Fibroblast of skin of scalp (primary cell): Measurements from ENCODE around the gene POLR2J2. TPM values are rescaled to one million over a fixed set of nuclear protein-coding genes. Genes with fewer than 3 reads are reported as not detected.
"Not testable (repeated sequence)": the region's sequence is repeated elsewhere in the genome, so short reads cannot be mapped to it uniquely, and the experiment has no call there.

Experiments used
- DNase-seq: peaks from one replicate; pipeline ENCODE4 v3.0.0-alpha.2; 2013
- polyA plus RNA-seq, 2 experiments: library from polyadenylated mRNA; unstranded; fragments of 120-200 nt; gene quantifications; one replicate each; pipeline ENCODE4 v1.2.1, GENCODE V29; 2013; ENCODE audit not compliant: insufficient read length in 2 of 2

POLR2J2 gene
- 1.4 TPM for polyA plus RNA-seq (2013, experiment 1 of 2; ENCODE audit: insufficient read length)
- polyA plus RNA-seq (2013, experiment 2 of 2; ENCODE audit: insufficient read length): 1.6 TPM

DNA sequence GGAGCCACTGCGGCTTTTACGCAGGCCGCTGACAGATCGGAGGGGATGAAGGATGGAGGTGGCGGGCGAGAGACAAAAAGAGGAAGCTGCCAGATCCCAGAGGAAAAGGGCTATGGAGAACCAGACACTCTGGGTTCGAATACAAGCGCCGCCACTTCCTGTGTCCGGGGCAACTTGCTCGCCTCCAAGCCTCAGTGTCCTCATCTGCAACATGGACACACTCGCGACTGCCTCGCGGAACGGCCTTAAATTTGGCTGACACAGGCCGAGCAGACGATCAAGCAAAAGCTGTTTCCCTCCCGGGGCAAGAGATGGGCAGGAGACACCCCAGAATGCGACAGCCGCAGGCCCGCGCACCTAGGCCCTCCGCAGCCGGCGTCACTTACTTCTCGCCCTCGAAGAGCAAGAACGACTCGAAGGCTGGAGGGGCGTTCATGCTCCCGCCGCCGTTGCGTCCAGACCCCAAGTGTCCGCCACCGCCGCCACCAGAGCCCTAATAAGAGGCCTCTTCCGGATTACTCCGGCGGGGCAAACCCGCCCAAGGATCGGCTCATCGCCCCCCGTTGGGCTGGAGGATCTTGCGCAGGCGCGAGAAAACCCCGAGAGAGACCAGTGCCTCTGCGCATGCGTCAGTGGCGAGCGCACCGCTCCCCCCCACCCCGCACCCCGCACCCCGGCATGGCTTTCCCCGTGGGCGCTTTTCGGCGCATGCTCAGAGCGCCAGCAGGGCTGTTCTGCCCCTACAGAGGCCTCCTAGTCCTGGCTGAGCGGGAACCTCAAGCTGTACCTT lies at the start of gene POLR2J2:
Gene POLR2J2 (minus strand): TSS at position 498 of the 790 bp plus-strand sequence. CDS start 62 bp downstream, at position 436.
- DNase-seq: not testable (repeated sequence)

DNA sequence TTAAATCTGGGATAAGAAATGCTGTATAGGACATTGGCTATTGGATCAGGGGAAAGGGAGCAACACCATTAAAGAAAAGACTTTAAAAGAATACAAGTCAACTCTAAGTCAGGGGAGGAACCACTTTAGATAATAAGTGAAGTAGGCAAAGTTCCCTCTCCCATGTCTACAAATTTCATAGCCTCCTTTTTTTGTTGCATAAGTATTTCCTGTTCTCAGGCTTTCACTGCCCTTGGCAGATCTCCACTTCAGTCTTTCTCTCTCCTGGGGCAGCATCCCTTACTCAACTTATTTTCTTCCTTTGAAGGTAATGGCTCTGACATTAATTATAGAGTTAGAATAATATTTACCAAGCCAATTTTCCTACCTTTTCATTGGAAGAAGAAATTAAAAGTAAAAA lies 47.0 kb upstream of the POLR2J2 start:
- peak; percentile 31 for DNase-seq

DNA sequence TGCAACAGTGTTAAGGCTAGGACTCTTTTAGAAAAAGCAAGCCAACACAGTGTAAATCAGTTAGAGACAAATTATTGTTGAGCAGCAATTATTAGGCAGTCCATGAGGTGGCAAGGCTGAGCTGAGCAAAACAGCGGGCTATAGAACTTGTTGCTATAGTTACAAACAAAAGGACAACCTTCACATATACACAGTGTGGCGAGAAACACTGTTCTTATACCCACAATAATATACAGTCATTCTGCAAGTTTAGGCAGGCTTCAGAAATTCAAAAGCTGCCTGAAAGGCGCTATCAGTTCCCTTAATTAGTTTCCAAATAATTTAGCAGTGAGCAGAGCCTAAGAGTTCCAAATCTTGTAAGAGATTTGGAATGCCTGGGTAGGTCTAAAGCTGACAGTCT lies 44.3 kb upstream of the POLR2J2 start:
- not testable (repeated sequence) for DNase-seq

DNA sequence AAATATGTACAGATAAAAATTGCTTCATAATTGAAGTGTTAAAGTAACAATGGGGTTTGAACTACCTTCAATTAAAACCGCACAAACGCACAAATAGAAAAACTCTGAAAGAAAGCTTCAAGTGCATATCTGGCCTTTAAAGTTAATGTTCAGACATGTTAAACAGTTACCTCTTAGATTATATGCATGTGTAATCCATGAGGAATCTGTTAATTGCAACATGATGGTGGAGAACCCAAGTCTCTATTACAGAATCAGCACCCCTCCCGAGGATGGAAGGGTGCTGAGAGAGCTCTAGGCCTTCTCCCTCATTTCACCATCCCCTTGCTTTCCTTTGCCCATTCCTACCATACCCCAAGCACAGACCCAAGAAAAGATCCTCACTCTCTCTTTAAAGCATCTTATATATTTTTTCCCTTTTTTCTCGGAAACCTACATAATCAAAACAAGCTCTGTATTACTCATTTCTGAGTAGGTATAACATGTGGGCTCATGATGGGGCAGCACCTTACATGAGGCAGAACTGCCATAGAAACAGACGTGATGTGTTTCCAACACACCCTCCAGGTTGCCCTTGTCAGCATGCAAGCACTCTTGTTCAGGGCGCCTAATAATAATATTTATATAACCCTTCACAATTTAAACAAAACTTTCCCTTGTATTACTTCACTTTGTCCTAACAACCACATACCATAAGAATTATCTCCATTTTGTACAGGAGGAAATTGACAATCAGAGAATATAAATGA lies 43.5 kb upstream of the POLR2J2 start:
- not testable (repeated sequence) for DNase-seq

DNA sequence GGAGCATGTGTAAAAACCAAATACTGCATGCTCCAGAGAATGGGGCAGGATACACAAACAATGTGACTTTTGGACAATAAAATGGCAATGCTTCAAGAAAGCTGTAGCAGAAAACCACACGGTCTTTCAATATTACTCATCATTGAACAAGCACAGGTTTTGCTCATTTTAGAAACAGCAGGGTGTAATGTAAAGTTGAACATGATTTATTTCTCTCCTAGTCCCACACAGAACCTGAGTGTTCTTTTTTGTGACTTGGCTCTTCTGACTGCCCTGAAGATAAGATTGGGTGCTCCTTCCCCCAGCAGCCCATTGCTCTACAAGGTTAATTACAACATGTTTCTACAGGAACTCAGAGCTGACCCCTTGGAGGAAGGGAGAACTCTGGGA lies 42.2 kb upstream of the POLR2J2 start:
- DNase-seq: not testable (repeated sequence)

DNA sequence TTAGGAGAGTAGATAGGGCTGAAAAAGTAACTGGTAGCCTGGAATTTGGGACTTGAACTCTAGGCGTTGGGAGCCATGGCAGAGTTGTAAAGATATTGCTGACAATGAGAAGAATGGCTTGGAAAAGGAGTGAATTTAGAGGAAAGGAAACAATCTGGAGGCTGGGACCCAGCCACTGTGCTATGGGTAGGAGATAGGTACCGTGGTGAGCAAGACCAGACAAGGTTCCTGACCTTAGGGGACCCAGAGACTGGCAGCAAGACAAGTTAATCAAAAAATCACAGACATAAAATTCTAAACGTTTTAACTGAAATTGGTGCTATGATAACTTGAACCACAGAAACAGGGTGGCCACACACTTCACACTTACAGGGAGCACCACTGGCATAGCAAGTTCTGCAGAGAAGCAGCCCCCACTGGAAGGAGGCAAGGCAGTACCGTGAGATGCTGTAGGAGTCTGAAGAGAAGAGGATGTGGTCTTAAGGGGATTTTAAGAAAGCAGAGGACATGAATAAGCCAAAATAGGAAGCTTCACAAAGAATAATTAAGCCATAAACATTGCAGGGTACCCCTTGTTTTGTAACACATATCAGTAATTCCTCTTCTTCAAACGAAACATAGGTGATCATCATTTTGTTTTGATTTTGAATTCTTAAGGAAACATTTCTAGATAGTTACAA lies 41.7 kb upstream of the POLR2J2 start:
- not testable (repeated sequence) for DNase-seq

DNA sequence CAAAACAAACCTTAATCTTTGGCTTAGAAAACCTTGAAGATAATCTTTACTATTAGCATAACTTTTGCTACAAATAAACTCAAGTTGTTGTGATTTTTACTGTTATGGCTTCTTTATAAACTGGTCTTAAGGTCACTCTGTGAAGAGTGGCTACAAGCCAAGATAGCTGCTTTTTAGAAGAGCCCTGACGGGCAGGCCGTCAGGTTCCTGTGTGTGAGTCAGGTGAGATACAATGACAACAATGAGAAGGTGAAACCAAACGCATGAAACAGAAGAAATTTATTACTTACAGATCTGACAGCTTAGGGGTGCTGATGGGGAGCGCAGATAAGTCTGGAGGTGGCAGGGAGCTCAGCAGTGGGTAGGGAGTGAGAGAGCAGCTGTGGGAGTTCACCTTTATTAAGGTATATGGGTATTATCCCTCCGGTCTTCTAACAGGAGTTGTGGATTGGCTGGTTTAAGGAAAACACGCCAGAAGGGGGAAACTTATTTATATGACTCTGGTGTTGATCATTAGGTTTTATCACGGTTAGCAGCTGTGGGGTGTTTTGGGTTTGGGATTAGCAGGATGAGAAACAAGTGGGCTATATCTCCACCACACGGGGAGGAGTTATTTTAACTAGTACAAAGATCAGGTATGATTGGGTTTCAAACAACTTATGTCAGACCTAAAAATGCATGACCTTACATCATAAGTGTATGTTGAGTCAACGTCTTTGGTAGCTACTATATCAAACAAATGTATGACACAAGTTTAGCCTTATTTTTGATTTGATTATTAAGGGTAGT lies 27.7 kb upstream of the POLR2J2 start:
- DNase-seq: not testable (repeated sequence)

DNA sequence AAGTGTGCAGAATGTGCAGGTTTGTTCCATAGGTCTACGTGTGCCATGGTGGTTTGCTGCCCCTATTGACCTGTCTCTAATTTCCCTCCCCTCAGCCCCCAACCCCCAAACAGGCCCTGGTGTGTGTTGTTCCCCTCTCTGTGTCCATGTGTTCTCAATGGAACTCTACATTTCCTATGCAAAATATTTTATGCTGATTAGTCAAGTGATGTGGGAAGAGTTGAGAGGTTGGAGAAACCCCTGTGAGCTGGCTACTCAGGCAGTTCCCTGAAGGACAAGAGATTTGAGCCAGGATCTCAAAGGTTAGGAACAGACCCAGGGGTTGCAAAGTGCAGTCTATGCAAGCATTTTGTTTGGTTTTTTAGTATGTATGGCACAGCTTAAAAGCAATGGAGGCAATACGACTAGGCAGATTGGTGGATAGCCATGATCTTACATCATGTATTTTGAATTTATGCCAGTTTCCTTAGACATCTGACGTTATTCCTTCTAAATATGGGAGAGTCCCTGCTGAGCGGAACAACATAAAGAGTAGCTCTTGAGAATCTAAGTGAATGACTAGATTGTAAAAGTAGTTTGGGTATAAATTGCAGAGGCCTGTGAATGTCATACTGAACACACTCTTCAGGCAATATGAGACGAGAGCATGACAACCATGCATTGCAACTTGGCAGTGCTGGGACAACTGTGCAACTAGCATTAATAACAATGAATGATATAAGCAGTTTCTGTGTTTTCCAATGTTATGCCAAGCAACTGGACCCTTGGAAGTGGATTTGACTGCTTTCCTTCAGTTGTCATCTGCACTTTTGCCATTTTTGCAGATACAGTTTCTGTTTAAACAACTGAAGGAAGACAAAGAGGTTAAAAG lies 26.4 kb upstream of the POLR2J2 start:
- peak; percentile 7 for DNase-seq

DNA sequence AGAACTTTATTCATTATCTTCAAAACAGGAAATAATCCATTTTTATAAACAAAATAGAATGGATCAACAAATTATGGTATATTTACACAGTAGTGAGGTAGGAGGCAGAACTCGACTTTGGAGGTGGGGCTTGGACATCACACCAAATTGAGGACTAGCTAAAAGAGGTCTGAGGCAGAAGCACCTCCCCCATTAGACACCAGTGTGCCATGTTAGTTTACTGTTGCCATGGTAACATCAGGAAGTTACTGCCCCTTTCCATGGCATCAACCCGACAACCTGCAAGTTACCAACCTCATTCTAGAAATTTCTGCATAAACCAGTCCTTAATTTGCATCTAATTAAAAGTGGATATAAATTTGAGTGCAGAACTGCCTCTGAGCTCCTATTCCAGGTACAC lies 24.5 kb upstream of the POLR2J2 start:
- DNase-seq: not testable (repeated sequence)

DNA sequence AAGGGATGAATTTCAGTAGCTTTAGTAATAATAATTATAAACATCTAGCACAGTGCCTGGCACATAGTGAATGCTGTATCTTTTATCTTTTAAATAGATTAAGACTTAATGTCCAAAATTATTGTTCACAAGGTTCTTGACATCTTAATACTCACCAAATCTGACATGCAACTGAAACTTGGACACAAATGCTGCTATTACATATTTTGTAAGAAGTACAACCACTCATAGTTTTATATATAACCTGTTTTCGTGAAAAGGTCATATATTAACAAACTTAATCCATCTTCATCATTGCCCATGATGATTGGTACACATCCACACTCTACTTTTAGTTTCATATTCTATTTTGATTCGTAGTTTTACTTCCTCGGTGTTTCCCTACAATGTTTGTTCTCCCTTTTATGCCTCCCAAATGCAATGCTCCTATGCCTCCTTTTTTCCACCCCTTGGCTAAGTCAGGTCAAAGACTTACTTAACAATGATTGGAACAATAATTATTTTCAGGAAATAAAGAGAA lies 23.6 kb upstream of the POLR2J2 start:
- DNase-seq: not testable (repeated sequence)

DNA sequence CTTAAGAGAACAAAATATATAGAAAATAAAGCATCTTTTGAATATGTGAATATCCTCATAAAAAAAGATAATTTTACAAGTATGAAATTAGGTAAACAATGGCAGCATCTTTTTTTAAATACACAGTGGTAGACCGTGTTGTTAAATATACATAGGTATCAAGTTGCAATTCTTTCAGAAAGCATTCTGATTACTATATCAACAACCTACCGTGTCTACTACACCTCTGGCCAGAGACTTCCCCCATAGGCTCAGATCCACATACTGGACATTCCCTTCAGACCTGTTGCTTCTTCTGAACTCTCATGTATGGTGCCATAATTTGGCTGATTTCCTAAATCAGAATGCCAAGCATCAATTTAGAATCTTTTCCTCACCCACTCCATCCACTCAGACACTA lies 22.5 kb upstream of the POLR2J2 start:
- DNase-seq: not testable (repeated sequence)

DNA sequence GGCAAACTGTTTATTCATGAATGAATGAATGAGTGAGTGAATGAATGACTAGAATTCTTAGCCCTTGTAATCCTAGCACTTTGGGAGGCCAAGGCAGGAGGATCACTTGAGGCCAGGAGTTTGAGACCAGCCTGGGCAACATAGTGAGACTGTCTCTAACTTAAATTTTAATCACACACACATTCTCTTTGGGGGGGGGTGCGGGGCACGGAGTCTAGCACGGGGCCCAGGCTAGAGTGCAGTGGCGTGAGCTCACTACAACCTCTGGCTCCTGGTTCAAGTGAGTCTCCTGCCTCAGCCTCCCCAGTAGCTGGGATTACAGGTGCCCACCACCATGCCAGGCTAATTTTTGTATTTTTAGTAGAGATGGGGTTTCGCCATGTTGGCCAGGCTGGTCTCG lies 19.1 kb upstream of the POLR2J2 start:
- DNase-seq: not testable (repeated sequence)

DNA sequence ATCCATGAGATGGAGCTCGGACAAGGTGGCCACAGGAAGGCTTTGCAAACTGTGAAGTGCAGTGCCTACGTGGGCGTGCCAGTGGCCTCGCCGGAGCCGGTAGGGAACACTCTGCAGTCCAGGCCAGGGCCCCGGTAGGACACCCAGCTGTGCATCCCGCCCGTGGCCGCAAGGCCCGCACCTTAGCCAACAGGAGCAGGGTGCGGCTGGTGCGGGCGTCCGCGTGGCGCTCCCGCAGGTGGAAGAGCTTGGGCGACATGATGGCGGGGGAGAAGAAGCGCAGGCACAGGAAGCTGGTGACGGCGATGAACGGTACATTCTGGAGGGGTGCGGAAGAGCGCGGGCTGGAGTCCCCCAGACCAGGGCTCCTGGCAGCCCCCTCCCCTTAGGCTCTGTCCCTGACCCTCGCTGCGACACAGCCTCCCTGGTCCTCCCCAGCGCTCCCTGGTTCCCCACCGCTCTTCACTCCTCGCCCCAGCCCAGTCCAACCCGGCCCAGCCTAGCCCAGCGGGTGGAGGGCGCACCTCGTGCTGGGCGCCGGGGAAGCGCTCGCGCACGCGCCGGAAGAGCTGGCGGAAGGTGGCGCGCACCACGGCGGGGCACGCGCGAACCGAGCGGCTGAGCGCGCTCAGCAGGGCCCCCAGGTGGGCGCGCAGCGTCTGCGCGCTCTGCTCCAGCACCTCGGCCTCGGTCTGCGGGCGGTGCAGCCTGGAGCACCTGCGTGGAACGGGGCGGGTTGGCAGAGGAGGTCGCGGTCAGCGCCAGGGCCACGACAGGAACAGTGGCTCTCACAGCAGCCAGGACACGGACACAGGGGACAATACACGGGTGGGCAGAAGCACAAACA lies 18.2 kb upstream of the POLR2J2 start:
- not testable (repeated sequence) for DNase-seq

DNA sequence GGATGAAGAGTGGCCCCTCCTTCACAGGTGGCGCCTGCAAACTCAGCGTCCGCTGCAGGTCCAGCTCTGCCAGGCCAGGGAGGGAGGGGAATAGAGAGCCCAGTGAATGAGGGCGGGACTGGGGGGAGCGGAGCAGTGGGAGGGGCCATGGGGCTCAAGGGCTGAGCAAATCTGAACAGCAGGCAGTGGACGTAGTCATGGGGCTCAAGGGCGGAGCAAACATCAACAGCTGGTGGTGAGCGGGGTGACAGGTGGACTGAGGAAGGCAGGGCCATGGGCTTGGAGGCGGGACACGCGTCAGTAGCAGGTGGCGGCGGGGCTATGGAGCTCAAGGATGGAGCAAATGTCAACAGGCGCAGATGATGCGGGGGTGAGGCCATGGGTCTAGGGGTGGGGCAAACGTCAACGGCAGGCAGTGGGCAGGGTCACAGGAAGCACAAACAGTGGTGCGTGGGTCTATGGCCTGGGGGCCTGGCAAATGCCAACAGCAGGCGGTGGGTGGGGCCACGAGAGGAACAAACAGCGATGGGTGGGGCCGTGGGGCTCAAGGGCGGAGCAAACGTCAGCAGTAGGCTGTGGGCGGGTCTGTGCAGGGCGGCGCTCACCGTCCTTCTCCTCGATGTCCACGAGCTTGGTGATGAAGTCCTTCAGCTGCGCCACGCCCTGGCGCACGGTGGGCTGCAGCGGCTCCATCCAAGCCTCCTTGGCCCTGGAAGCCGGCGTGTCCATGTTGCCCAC lies 17.0 kb upstream of the POLR2J2 start:
- DNase-seq: not testable (repeated sequence)

DNA sequence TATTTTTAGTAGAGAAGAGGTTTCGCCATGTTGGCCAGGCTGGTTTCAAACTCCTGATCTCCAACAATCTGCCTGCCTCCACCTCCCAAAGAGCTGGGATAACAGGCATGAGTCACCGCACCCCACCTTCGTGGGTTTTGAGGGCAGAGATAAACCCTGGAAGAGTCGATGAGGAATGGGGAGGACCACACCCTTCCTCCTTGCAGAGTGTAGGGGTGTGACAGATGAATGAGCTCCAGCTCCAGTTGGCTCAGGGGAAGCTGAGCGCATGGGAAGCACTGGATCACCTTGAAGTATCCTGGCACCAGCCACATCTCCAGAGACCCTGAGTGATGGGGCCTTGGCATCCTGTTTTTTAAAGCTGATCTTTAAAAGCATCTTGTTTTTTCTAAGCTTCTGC lies 11.1 kb upstream of the POLR2J2 start:
- not testable (repeated sequence) for DNase-seq

DNA sequence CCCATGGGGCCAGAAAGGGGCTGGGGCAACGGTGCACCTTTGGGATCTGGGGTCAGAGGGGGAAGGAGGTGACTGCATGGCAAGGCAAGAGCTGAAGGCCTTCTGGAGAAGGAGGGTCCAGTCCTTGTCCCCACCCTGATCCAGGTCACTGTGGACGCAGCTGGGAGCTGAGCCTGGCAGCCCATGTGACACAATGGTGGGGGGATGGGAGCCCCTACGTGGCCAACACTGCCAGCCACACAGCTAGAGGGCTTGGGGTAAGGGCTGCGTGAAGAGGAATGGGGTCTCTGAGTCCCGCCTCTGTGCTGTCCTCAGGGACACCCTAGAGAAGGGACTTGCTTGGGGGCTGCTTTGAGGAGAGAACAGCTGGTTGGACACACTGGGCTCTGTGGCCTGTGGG lies 9.3 kb upstream of the POLR2J2 start:
- not testable (repeated sequence) for DNase-seq

DNA sequence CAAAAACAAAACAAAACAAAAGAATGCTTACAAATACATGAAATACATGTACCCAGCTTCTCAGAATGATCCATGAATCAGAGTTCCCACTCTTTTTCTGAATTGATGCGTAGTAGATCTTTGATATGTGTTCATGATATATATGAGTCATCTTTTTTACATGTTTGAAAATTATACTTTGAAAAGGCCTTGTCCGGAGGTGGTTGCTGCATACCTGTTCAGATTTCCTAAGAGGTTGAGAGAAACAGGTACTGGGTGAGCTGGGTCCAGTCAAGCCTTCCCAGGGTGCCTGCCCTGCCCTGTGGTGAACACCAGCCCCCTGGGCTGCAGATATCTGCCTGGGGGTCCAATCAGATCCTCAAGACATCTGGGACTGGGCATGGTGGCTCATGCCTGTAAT lies 4.1 kb upstream of the POLR2J2 start:
- not testable (repeated sequence) for DNase-seq

DNA sequence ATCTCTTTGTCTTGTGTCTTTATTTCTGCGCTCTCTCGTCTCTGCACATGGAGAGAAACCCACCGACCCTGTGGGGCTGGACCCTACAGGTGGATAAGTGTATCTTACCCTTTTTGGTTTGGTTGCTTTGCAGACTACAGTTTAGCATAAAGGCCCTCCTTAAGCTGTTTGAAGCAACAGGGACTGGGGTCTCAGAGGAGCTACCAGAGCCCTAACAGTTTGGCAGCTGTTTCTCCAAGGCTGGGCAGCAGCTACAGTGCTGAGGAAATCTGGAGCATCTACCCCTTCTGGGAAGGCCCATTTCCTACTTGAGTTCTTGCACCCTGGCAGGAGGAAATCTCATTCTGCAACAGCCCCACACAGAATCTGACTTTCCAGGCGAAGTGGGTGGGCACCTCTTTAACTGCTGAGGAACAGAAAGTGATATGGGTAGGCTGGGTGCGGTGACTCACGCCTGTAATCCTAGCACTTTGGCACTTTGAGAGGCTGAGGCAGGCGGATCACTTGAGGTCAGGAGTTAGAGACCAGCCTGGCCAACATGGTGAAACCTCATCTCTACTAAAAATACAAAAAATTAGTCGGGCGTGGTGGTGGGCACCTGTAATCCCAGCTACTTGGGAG lies 2.1 kb upstream of the POLR2J2 start:
- not testable (repeated sequence) for DNase-seq

DNA sequence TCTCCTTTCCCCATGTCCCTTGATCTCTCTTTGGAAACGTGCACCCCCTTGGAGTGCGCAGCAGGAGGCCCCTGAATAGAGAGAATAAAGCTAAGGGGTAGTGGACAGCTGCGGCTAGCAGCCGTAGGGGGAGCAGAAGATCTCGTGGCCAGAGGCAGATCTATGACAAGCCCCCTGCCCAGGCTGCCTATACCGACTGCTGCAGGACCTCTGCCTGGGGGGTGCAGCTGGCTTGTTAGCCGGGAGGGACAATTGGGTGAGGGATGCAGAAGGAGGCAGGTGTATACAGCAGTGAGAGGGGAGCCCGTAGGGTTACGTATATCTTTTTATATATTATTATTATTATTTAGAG lies 469 bp upstream of the POLR2J2 start:
- DNase-seq: not testable (repeated sequence)
